ENCODE results near the gene CLEC16A.
A peak's percentile ranks its signal among the peaks of the same experiment; 100 is the strongest.

CLEC16A gene

GRCh38 chr16:11015607-11016006, 71.2 kb downstream of the CLEC16A start:
- H3K4me1 ChIP-seq (ENCODE audit: insufficient read depth, low read length), result peaks cover 16% of the 10 kb centered on the region
- H3K36me3 ChIP-seq (ENCODE audit: insufficient read depth, low read length), result peaks cover 24% of the 10 kb centered on the region
- no peak for DNase-seq
- no peak for ATAC-seq (ENCODE audit: insufficient read depth, low read depth)
- H3K9ac ChIP-seq (ENCODE audit: low read depth, low read length), result no peak overlapping the region
- no peak overlapping the region for H2AFZ ChIP-seq (ENCODE audit: low read depth, low read length)
- H3K27me3 ChIP-seq (ENCODE audit: insufficient read depth, low read length, poor library complexity), result no peaks in the 10 kb centered on the region
- no peak overlapping the region for H3K4me2 ChIP-seq (ENCODE audit: insufficient read depth, low read length)
- no peaks in the 10 kb centered on the region for H3K9me3 ChIP-seq (ENCODE audit: insufficient read depth, low read length, severe bottlenecking)
- H3K79me2 ChIP-seq (ENCODE audit: insufficient read depth, low read length), result no peaks in the 10 kb centered on the region
- TF ChIP-seq, protein P1, sequence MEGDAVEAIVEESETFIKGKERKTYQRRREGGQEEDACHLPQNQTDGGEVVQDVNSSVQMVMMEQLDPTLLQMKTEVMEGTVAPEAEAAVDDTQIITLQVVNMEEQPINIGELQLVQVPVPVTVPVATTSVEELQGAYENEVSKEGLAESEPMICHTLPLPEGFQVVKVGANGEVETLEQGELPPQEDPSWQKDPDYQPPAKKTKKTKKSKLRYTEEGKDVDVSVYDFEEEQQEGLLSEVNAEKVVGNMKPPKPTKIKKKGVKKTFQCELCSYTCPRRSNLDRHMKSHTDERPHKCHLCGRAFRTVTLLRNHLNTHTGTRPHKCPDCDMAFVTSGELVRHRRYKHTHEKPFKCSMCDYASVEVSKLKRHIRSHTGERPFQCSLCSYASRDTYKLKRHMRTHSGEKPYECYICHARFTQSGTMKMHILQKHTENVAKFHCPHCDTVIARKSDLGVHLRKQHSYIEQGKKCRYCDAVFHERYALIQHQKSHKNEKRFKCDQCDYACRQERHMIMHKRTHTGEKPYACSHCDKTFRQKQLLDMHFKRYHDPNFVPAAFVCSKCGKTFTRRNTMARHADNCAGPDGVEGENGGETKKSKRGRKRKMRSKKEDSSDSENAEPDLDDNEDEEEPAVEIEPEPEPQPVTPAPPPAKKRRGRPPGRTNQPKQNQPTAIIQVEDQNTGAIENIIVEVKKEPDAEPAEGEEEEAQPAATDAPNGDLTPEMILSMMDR (IDR thresholded peaks at IDR 0.05; ENCODE audit: borderline replicate concordance, extremely low read depth, low read length, poor library complexity, severe bottlenecking), result no peak
- no peak for TF ChIP-seq EZH2 (IDR thresholded peaks at IDR 0.05; ENCODE audit: borderline replicate concordance, low read depth, low read length, severe bottlenecking)
- H3K4me3 ChIP-seq (ENCODE audit: low read depth in 1 of 2, low read length in 2 of 2), result no peak overlapping the region
- no peaks in the 10 kb centered on the region for H4K20me1 ChIP-seq (ENCODE audit: insufficient read depth, low read length)
- H3K27ac ChIP-seq (ENCODE audit: low read length), result peak overlapping the region; percentile 61; the same call in 1 of the 2 replicates

- Histone ChIP-seq H3K9me3 (ENCODE audit: insufficient read depth, low read length, severe bottlenecking) (no peaks in the 10 kb centered on the region), H3K27me3 (ENCODE audit: insufficient read depth, low read length, poor library complexity) (no peaks in the 10 kb centered on the region), H3K4me2 (ENCODE audit: insufficient read depth, low read length) (no peak overlapping the region), H3K27ac (ENCODE audit: low read length) (peak overlapping the region; percentile 60), H3K4me3 (ENCODE audit: low read depth in 1 of 2, low read length in 2 of 2) (no peak overlapping the region), H4K20me1 (ENCODE audit: insufficient read depth, low read length) (no peaks in the 10 kb centered on the region), H3K4me1 (ENCODE audit: insufficient read depth, low read length) (peaks cover 16% of the 10 kb centered on the region), H3K9ac (ENCODE audit: low read depth, low read length) (no peak overlapping the region), H3K79me2 (ENCODE audit: insufficient read depth, low read length) (no peaks in the 10 kb centered on the region), H2AFZ (ENCODE audit: low read depth, low read length) (no peak overlapping the region), H3K36me3 (ENCODE audit: insufficient read depth, low read length) (peaks cover 19% of the 10 kb centered on the region)
- ATAC-seq (ENCODE audit: insufficient read depth, low read depth), result peak; percentile 60
- DNase-seq, result peak; percentile 28
- no peak for TF ChIP-seq EZH2 (IDR thresholded peaks at IDR 0.05; ENCODE audit: borderline replicate concordance, low read depth, low read length, severe bottlenecking)
- TF ChIP-seq, protein P1 (IDR thresholded peaks at IDR 0.05; ENCODE audit: borderline replicate concordance, extremely low read depth, low read length, poor library complexity, severe bottlenecking), result no peak
These were observed 72.2 kb downstream of the CLEC16A start for GRCh38 chr16:11016524-11016988.

DNA sequence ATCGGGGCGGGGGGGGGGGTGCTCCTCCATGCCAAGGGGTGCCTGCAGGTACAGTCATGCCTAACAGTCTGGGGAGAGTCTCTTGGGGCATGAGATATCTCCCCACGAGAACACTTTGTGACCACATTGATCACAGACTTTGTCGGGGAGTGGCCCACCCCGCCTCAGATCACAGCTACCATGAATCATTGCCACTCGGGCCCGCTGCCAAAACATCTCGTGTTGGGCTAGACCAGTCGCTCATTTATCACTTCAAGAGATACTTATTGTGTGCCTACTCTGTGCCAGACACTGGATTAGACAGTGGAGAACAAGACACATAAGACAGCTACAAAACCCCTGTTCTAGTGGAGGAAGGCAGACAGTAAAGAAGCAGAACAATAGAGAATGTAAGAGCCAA, 72.6 kb downstream of the CLEC16A start:
- Histone ChIP-seq H3K4me2 (ENCODE audit: insufficient read depth, low read length) (no peak overlapping the region), H4K20me1 (ENCODE audit: insufficient read depth, low read length) (no peaks in the 10 kb centered on the region), H3K79me2 (ENCODE audit: insufficient read depth, low read length) (no peaks in the 10 kb centered on the region), H2AFZ (ENCODE audit: low read depth, low read length) (no peak overlapping the region), H3K27me3 (ENCODE audit: insufficient read depth, low read length, poor library complexity) (no peaks in the 10 kb centered on the region), H3K27ac (ENCODE audit: low read length) (peak overlapping the region; percentile 37; the same call in 1 of the 2 replicates), H3K9me3 (ENCODE audit: insufficient read depth, low read length, severe bottlenecking) (no peaks in the 10 kb centered on the region), H3K36me3 (ENCODE audit: insufficient read depth, low read length) (peaks cover 18% of the 10 kb centered on the region), H3K4me1 (ENCODE audit: insufficient read depth, low read length) (peaks cover 16% of the 10 kb centered on the region), H3K9ac (ENCODE audit: low read depth, low read length) (no peak overlapping the region), H3K4me3 (ENCODE audit: low read depth in 1 of 2, low read length in 2 of 2) (no peak overlapping the region)
- TF ChIP-seq, protein P1 (IDR thresholded peaks at IDR 0.05; ENCODE audit: borderline replicate concordance, extremely low read depth, low read length, poor library complexity, severe bottlenecking), result no peak
- TF ChIP-seq EZH2 (IDR thresholded peaks at IDR 0.05; ENCODE audit: borderline replicate concordance, low read depth, low read length, severe bottlenecking), result no peak
- DNase-seq (peak; percentile 36), ATAC-seq (ENCODE audit: insufficient read depth, low read depth) (peak; percentile 57)
